GM12874 (cell line): Measurements from ENCODE around the gene MPP1.

Source experiments
- CTCF ChIP-seq: IDR thresholded peaks from 2 replicates; pipeline ENCODE4 v1.5.1; 2011; ENCODE audit warnings: low read depth, mild to moderate bottlenecking, control low read depth, low read length, moderate library complexity; ENCODE audit not compliant: insufficient read depth

The MPP1 gene

DNA sequence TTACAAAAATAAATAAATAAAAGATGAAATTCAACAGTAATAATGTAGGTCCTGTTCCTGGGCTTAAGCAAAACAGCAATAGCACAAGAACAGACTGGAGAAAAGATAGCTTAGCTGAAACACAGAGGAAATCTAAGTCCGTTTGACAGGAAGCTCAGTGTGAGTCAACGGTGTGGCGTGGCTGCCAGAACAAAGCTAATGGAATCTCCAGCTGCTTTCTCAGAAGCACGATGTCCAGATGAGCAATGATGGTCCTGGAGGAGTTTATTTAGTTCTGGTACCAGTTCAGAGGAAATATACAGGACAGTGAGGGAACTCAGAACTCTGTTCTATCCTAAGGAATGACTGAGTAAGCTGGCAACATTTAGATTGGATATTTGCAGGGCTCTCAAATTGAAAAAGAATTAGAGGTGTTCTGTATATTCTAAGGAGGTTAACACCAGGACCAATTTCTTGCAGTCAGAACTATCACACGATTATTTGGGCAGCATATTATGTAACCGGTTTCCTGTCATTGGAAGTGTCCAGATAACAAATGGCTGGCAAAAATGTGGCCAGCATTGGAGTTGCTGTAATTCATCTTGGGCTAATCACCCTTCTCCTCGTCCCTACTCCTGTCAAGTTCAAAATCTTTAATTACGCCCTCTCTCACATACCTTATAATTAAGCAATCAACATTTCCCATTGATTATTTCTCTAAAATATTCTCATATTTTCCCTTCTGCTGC, 67.1 kb downstream of the MPP1 start:
- TF ChIP-seq CTCF: no peak

DNA sequence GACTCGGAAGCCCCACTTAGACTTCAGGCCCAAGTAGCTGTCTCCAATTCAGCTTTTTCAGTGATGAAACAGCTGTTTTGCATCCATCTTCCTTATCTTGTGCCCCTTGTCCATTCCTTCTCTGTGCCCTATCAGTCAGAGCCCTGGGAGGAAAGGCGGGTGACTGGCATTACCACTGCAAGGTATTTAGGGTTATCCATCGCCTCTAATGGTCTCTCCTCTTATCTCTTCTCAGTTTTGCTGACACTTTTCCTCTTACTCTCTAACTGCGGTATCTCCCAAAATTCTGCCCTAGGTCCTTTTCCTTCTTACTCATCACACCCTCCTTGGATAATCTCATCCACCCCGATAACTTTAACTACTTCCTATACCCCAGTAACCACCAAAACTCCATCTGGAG, 68.1 kb downstream of the MPP1 start:
- no peak for TF ChIP-seq CTCF

DNA sequence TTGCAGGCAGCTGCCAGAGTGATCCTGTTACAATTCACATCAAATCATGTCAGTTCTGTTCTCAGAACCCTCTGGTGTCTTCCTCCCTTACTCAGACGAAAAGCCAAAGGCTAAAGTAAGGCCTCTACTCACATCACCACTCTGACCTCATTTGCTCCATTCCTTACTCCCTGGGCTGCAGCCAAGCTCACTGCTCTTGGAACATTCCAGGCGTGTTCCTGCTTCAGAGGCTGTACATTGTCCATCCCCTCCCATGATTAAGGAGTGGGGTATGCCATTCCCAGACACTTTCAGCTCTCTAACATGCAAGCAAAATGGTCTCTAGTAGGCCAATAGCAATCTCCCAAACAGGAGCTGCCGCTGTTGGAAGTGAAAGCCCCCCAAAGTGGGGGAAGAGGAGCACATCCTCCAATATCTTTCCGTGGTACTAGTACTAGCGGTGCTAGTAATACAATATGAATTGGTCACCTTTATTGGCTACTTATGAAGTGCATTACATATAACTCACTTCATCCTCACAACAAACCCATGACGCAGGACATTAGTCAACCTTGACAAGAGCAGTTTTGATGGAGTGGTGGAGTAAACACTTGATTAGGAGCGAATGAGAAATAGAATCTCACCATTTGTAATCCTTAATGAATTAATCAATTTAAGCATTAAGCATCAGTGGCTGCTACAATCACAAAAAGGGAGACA, 69.4 kb downstream of the MPP1 start:
- TF ChIP-seq CTCF: no peak

DNA sequence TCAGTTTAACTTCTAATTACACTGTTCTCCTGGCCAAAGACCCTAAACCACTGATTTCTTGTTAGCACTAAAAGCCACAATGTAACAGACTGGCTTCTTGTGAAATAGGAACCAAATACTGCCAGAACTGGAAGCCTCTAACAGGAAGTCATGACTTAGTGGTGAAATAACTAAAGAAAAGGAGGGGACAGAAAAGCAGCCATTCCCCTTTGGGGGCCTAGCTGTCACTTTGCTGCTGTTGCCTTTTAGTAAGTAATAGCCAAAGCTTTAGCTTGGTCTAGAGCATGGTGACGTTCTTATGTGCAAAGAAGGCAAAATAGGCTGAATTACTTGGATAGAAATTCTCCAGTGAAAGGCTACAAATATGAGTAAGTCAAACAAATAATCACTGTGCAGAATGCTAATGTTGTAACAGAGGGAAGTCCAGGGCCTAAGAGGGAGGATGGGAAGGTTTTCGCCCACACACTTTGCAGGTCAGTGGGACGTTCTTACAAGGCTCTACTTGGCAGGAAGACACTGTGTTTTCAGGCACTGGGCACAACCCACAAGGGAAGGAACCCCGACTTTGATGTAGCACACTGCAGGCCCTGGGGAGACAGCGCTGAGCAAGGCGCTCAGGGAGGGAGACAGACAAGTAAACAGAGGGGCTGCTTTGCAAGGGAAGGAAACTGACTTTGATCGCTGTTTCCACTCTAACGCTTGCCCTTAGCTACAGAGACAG, 71.1 kb downstream of the MPP1 start:
- TF ChIP-seq CTCF: no peak

GRCh38 chrX:154733066-154733425, 72.2 kb downstream of the MPP1 start:
- no peak for TF ChIP-seq CTCF

GRCh38 chrX:154732421-154733065, 72.7 kb downstream of the MPP1 start:
- no peak for TF ChIP-seq CTCF

DNA sequence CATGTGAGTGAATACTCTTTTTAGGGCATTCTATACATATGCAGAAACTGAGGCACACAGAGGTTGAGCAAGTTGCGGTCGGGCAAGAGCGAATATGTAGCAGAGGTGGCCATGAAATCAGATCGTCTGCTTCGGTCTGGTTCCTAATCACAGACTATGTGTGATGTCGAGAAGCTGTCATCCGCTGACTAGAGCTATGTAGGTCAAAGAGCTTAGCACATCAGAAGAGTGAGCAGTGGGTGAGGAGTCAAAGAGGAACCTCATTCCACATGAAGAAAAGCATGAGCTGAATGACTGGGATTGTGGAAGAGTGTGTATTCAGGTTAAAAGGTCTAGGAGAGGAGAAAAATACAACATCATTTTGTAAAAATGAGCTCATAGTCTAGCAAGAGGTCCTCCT, 73.4 kb downstream of the MPP1 start:
- TF ChIP-seq CTCF: no peak
